PC-3 (cell line): ENCODE results near the gene TMEM184C. TPM values are rescaled to one million over a fixed set of nuclear protein-coding genes. Genes with fewer than 3 reads are reported as not detected.

ENCODE experiments used
- ATAC-seq: fragments of 200-7000 bp; cut with Tn5 transposase; 2 replicates; pipeline ENCODE4 v1.9.1; 2020; ENCODE audit warnings: mild to moderate bottlenecking, moderate library complexity
- BruUV-seq: library from RNA; stranded (reverse); fragments of 400-500 nt; replicated peaks from 2 replicates; lab custom pipeline; 2021; lab: Mats Ljungman, UMichigan
- CTCF ChIA-PET: fragments of 300-600 bp; sonication (Branson Sonifier 250); formaldehyde crosslinking; loops from one replicate; lab custom pipeline; 2022; ENCODE audit warnings: antibody characterized with exemption; lab: Charles Lee
- POLR2A ChIA-PET: fragments of 300-600 bp; sonication (Branson Sonifier 250); formaldehyde crosslinking; loops from one replicate; lab custom pipeline; 2022; ENCODE audit warnings: antibody characterized with exemption; ENCODE audit not compliant: unreplicated experiment; lab: Charles Lee
- DNase-seq: peaks from one replicate; pipeline ENCODE4 v3.0.0-alpha.2; 2015
- H2AFZ ChIP-seq: fragments of 300-600 bp; sonication (generic); 2 replicates; pipeline ENCODE4 v1.6.0; 2016; ENCODE audit warnings: antibody characterized with exemption, low read length
- H3F3A ChIP-seq: fragments of 300-600 bp; sonication (generic); one replicate; pipeline ENCODE4 v1.6.0; 2017; ENCODE audit warnings: antibody characterized with exemption, low read length, control low read depth, mild to moderate bottlenecking; ENCODE audit not compliant: unreplicated experiment
- H3K27ac ChIP-seq: fragments of 300-600 bp; sonication (generic); 2 replicates; pipeline ENCODE4 v1.5.1; 2016; ENCODE audit warnings: mild to moderate bottlenecking, low read length
- H3K27me3 ChIP-seq: fragments of 300-600 bp; sonication (generic); 2 replicates; pipeline ENCODE4 v1.6.1; 2016; ENCODE audit warnings: low read length, mixed read lengths
- H3K36me3 ChIP-seq: fragments of 300-600 bp; sonication (generic); 2 replicates; pipeline ENCODE4 v1.6.1; 2016; ENCODE audit warnings: low read depth, mixed run types, low read length, mixed read lengths
- H3K4me1 ChIP-seq: fragments of 300-600 bp; sonication (generic); 2 replicates; pipeline ENCODE4 v1.5.1; 2016; ENCODE audit warnings: low read length; ENCODE audit not compliant: insufficient read depth
- H3K4me2 ChIP-seq: fragments of 300-600 bp; sonication (generic); 2 replicates; pipeline ENCODE4 v1.6.0; 2016; ENCODE audit warnings: low read length
- H3K4me3 ChIP-seq: fragments of 300-600 bp; sonication (generic); 2 replicates; pipeline ENCODE4 v1.5.1; 2016; ENCODE audit warnings: mild to moderate bottlenecking, low read length, mixed read lengths
- H3K79me2 ChIP-seq: fragments of 300-600 bp; sonication (generic); 2 replicates; pipeline ENCODE4 v1.6.1; 2017; ENCODE audit warnings: low read length, mixed read lengths
- H3K9ac ChIP-seq: fragments of 300-600 bp; sonication (generic); 2 replicates; pipeline ENCODE4 v1.6.0; 2016; ENCODE audit warnings: mild to moderate bottlenecking, low read length
- H3K9me2 ChIP-seq: fragments of 300-600 bp; sonication (generic); replicated peaks from 2 replicates; pipeline ENCODE4 v1.6.1; 2016; ENCODE audit warnings: mixed run types, low read length, mixed read lengths
- H3K9me3 ChIP-seq: fragments of 300-600 bp; sonication (generic); 2 replicates; pipeline ENCODE4 v1.6.1; 2016; ENCODE audit warnings: low read length, mixed read lengths
- H4K20me1 ChIP-seq: fragments of 300-600 bp; sonication (generic); 2 replicates; pipeline ENCODE4 v1.6.1; 2016; ENCODE audit warnings: low read length, mixed read lengths
- EZH2 ChIP-seq: fragments of 300-600 bp; sonication (generic); IDR thresholded peaks from one replicate; pipeline ENCODE4 v1.6.1; 2017; ENCODE audit warnings: antibody characterized with exemption, mild to moderate bottlenecking, low read length; ENCODE audit not compliant: unreplicated experiment
- EZH2phosphoT487 ChIP-seq: fragments of 300-600 bp; sonication (generic); IDR thresholded peaks from 2 replicates; pipeline ENCODE4 v1.6.1; 2018; ENCODE audit warnings: mild to moderate bottlenecking, antibody characterized with exemption, low read length, borderline replicate concordance
- intact Hi-C: fragments of 100-400 bp; cut with micrococcal nuclease; formaldehyde crosslinking; loops from 2 replicates; pipeline ENCODE4 v1.9.0; 2023
- total RNA-seq: library from RNA; depleted of rRNA; stranded (reverse); fragments of >200 nt; gene quantifications from 2 replicates; pipeline ENCODE4 v1.2.3, GENCODE V29; 2014
- TF ChIP-seq, protein P1 (sequence below): fragments of 300-600 bp; sonication (generic); conservative IDR thresholded peaks from 2 replicates; pipeline ENCODE4 v1.5.1; 2017; ENCODE audit warnings: antibody characterized with exemption, low read depth, mild to moderate bottlenecking, low read length

The TMEM184C gene
- total RNA-seq, 1 experiment from 2014 or later = 17.5 TPM

DNA sequence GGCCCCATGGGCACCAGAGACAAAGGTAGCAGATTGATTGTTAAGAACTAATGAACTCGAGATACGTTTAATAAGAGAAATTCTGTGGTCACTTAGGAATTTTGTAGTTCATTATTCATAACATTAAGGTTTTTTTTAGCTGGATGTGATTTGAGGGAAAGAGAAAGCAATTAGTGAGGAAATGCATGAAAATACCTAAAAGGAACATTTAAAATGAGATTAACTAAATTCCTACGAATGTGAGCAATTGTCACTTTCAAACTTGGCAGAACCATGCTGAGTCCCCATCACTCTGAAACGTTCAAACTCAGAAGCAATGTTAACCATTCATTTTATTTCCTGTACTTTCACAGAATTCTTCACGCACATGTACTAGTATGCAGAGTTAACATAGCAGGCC lies 60.9 kb downstream of the TMEM184C start:
- H3K4me3 ChIP-seq = no peak overlapping the region
- H4K20me1 ChIP-seq = no peaks in the 10 kb centered on the region
- BruUV-seq = no TSS peak
- no peaks in the 10 kb centered on the region for H3K36me3 ChIP-seq
- ATAC-seq (no peak), DNase-seq (no peak)
- H3K27me3 ChIP-seq = no peaks in the 10 kb centered on the region
- no peak overlapping the region for H3K4me2 ChIP-seq
- no peak overlapping the region for H3K27ac ChIP-seq
- H2AFZ ChIP-seq = no peak overlapping the region
- no peaks in the 10 kb centered on the region for H3F3A ChIP-seq
- peaks cover 17% of the 10 kb centered on the region for H3K79me2 ChIP-seq
- ChIA-PET POLR2A (interaction anchor here (0.5 kb wide), 1 partner anchor 24 kb away, joined by 5 read pairs; no protein-coding TSS in a partner anchor), CTCF (no interaction called here)
- peaks cover 5% of the 10 kb centered on the region; the same call in 1 of the 2 replicates for H3K4me1 ChIP-seq
- no peak for TF ChIP-seq EZH2
- TF ChIP-seq, protein P1, sequence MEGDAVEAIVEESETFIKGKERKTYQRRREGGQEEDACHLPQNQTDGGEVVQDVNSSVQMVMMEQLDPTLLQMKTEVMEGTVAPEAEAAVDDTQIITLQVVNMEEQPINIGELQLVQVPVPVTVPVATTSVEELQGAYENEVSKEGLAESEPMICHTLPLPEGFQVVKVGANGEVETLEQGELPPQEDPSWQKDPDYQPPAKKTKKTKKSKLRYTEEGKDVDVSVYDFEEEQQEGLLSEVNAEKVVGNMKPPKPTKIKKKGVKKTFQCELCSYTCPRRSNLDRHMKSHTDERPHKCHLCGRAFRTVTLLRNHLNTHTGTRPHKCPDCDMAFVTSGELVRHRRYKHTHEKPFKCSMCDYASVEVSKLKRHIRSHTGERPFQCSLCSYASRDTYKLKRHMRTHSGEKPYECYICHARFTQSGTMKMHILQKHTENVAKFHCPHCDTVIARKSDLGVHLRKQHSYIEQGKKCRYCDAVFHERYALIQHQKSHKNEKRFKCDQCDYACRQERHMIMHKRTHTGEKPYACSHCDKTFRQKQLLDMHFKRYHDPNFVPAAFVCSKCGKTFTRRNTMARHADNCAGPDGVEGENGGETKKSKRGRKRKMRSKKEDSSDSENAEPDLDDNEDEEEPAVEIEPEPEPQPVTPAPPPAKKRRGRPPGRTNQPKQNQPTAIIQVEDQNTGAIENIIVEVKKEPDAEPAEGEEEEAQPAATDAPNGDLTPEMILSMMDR = no peak
- TF ChIP-seq EZH2phosphoT487 = no peak
- intact Hi-C loops = no loop called here
- no peak overlapping the region for H3K9ac ChIP-seq
- H3K9me3 ChIP-seq = no peaks in the 10 kb centered on the region
- H3K9me2 ChIP-seq = no peaks in the 10 kb centered on the region

DNA sequence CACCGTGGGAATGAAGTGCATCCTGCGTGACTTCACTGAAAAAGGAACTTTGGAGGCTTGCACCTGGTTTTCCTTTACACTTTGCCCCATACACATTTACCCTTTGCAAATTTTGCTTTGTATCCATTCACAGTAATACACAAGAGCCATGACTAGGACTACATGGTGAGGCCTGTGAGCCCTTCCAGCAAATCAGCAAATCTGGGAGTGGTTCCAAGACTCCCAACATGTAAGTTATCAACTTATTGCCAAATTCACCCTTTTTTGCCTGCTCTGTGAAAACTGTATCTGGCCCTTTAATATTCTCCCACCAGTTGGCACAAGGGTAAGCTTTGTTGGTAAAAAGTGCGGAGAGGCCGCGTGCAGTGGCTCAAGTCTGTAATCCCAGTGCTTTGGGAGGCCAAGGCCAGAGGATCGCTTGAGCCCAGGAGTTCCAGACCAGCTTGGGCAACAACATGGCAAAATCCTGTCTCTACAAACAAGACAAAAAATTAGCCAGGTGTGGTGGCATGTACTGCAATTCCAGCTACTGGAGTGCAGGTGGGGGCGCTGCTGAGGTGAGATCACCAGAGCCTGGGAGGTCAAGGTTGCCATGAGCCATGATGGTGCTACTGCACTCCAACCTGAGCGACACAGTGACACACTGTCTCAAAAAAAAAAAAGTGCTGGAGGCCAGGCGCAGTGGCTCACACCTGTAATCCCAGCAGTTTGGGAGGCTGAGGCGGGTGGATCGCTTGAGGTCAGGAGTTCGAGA lies 61.8 kb downstream of the TMEM184C start:
- CTCF ChIA-PET = no interaction called here
- no peaks in the 10 kb centered on the region for H3K9me3 ChIP-seq
- ATAC-seq (no peak), DNase-seq (peak; percentile 7)
- intact Hi-C loops = no loop called here
- no TSS peak for BruUV-seq
- POLR2A ChIA-PET = no interaction called here
- no peak overlapping the region for H3K27ac ChIP-seq
- peaks cover 25% of the 10 kb centered on the region for H3K79me2 ChIP-seq
- H4K20me1 ChIP-seq = no peaks in the 10 kb centered on the region
- H3K4me1 ChIP-seq = peaks cover 5% of the 10 kb centered on the region; the same call in 1 of the 2 replicates
- no peak overlapping the region for H3K4me3 ChIP-seq
- no peaks in the 10 kb centered on the region for H3K27me3 ChIP-seq
- no peaks in the 10 kb centered on the region for H3K9me2 ChIP-seq
- no peak overlapping the region for H3K9ac ChIP-seq
- no peaks in the 10 kb centered on the region for H3K36me3 ChIP-seq
- TF ChIP-seq EZH2phosphoT487 = no peak
- TF ChIP-seq, protein P1 = peak; percentile 32; the same call in 1 of the 2 replicates
- no peak overlapping the region for H2AFZ ChIP-seq
- no peaks in the 10 kb centered on the region for H3F3A ChIP-seq
- no peak overlapping the region for H3K4me2 ChIP-seq

DNA sequence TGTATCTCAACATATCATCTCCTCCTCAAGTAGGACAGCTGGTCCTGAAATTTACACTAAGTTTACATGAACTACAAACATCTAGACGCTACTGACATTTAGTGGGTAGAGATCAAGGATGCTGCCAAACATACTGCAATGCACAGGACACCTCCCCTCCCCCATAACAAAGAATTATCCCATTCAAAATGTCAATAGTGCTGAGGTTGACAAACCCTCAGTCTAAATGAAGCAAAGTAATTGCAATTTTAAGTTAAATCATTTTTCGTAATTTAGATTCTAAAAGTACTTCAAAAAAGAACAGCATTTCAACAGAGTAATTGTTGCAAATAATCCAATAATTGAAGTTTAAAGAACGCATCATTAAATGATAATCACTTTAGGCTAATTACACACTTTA lies 65.6 kb downstream of the TMEM184C start:
- BruUV-seq = no TSS peak
- CTCF ChIA-PET = interaction anchor here (1.0 kb wide), 1 partner anchor 184 kb away, joined by 7 read pairs; no protein-coding TSS in a partner anchor
- intact Hi-C loops = loop anchor here (5.0 kb wide), 1 partner anchor 65 kb away; the partner anchor contains the start of gene TMEM184C

More for the DNA sequence above, 65.6 kb downstream of the TMEM184C start:
- ATAC-seq = no peak
- Histone ChIP-seq H3F3A (no peaks in the 10 kb centered on the region), H3K4me2 (peak overlapping the region; percentile 97), H3K79me2 (peaks cover 25% of the 10 kb centered on the region), H3K4me1 (peaks cover 10% of the 10 kb centered on the region; the same call in 1 of the 2 replicates), H3K27ac (no peak overlapping the region), H2AFZ (no peak overlapping the region; the same call in 1 of the 2 replicates), H3K36me3 (no peaks in the 10 kb centered on the region), H3K4me3 (peak overlapping the region; percentile 93), H3K27me3 (no peaks in the 10 kb centered on the region), H3K9ac (peak overlapping the region; percentile 94), H3K9me2 (no peaks in the 10 kb centered on the region), H4K20me1 (no peaks in the 10 kb centered on the region), H3K9me3 (no peaks in the 10 kb centered on the region)
- POLR2A ChIA-PET = no interaction called here
- no peak for DNase-seq
- TF ChIP-seq, protein P1 = no peak
- no peak for TF ChIP-seq EZH2phosphoT487
- no peak for TF ChIP-seq EZH2
